OCI-LY1 (cell line): ENCODE measurements around the gene L3MBTL4.

ENCODE experiments used
- H2AFZ ChIP-seq: fragments of 200-600 bp; sonication (generic), shearing (Covaris generic); 2 replicates; pipeline ENCODE4 v1.6.0; 2014; ENCODE audit warnings: antibody characterized with exemption, mild to moderate bottlenecking, low read length
- H3F3A ChIP-seq: fragments of 200-600 bp; sonication (generic), shearing (Covaris generic); 2 replicates; pipeline ENCODE4 v1.6.0; 2014; ENCODE audit warnings: mild to moderate bottlenecking, antibody characterized with exemption, low read length, moderate library complexity; ENCODE audit not compliant: insufficient read depth
- H3K27ac ChIP-seq: fragments of 200-600 bp; sonication (generic); 2 replicates; pipeline ENCODE4 v1.5.1; 2014; ENCODE audit warnings: low read length, mixed run types, mild to moderate bottlenecking, low read depth; ENCODE audit not compliant: poor library complexity, severe bottlenecking
- H3K27me3 ChIP-seq: fragments of 200-600 bp; sonication (generic); 2 replicates; pipeline ENCODE4 v1.6.0; 2014; ENCODE audit warnings: antibody characterized with exemption, mild to moderate bottlenecking, low read length, moderate library complexity; ENCODE audit not compliant: insufficient read depth
- H3K36me3 ChIP-seq: fragments of 200-600 bp; sonication (generic); 2 replicates; pipeline ENCODE4 v1.6.1; 2014; ENCODE audit warnings: mild to moderate bottlenecking, antibody characterized with exemption, low read length, moderate library complexity, mixed read lengths; ENCODE audit not compliant: insufficient read depth
- H3K4me1 ChIP-seq: fragments of 200-600 bp; sonication (generic); 2 replicates; pipeline ENCODE4 v1.5.1; 2014; ENCODE audit warnings: mild to moderate bottlenecking, low read length, moderate library complexity; ENCODE audit not compliant: insufficient read depth, severe bottlenecking
- H3K4me2 ChIP-seq: fragments of 200-600 bp; sonication (generic), shearing (Covaris generic); 2 replicates; pipeline ENCODE4 v1.6.1; 2014; ENCODE audit warnings: low read length
- H3K4me3 ChIP-seq: fragments of 200-600 bp; sonication (generic); 2 replicates; pipeline ENCODE4 v1.5.1; 2014; ENCODE audit warnings: low read length, low read depth, mild to moderate bottlenecking, mixed read lengths; ENCODE audit not compliant: poor library complexity, severe bottlenecking
- H3K79me2 ChIP-seq: fragments of 200-600 bp; shearing (Covaris generic); 2 replicates; pipeline ENCODE4 v1.6.1; 2016; ENCODE audit warnings: mixed run types, low read length, mixed read lengths; ENCODE audit not compliant: insufficient read depth
- H3K9ac ChIP-seq: fragments of 200-600 bp; sonication (generic), shearing (Covaris generic); 2 replicates; pipeline ENCODE4 v1.6.1; 2014; ENCODE audit warnings: mild to moderate bottlenecking, low read length, mixed read lengths
- H3K9me2 ChIP-seq: fragments of 200-600 bp; sonication (generic), shearing (Covaris generic); 2 replicates; pipeline ENCODE4 v1.6.1; 2014; ENCODE audit warnings: low read depth, mild to moderate bottlenecking, low read length, mixed read lengths
- H3K9me3 ChIP-seq: fragments of 200-600 bp; shearing (Covaris generic); 2 replicates; pipeline ENCODE4 v1.6.1; 2014; ENCODE audit warnings: low read length, mixed read lengths
- H4K20me1 ChIP-seq: fragments of 200-600 bp; sonication (generic), shearing (Covaris generic); 2 replicates; pipeline ENCODE4 v1.6.0; 2016; ENCODE audit warnings: mild to moderate bottlenecking, low read length; ENCODE audit not compliant: insufficient read depth
- CTCF ChIP-seq: fragments of 200-600 bp; sonication (generic), shearing (Covaris generic); IDR thresholded peaks from 2 replicates; pipeline ENCODE4 v1.5.1; 2017; ENCODE audit warnings: mild to moderate bottlenecking, antibody characterized with exemption, low read length, moderate library complexity, mixed read lengths
- EZH2 ChIP-seq: fragments of 200-600 bp; sonication (generic), shearing (Covaris generic); IDR thresholded peaks from 2 replicates; pipeline ENCODE4 v1.8.0; 2017; ENCODE audit warnings: borderline replicate concordance, mixed run types, mild to moderate bottlenecking, antibody characterized with exemption, low read length, moderate library complexity, mixed read lengths

Gene L3MBTL4

DNA sequence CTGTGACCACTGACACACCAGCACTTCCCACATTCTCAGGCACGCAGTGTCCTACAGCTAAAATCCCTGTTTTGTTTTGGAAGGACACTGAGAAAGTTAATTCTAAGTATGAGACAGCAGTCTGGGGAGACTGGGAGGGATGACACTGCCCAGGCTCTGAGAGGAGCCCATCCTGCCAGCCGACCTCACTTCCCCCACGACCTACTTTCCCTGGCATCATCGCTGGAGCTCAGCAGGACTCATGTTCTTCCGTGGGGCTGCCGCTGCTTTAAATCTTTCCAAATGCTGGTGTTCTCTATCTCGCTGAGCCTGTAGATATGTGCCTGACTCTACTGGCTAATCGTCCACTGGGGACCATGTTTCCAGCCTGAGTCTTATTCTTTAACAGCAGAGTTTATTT is 450.6 kb downstream of the L3MBTL4 start:
- Histone ChIP-seq H3K9me2 (no peaks in the 10 kb centered on the region), H3K4me3 (no peak overlapping the region), H3F3A (no peaks in the 10 kb centered on the region), H3K9ac (no peak overlapping the region), H3K27ac (no peak overlapping the region), H3K27me3 (no peaks in the 10 kb centered on the region), H4K20me1 (no peaks in the 10 kb centered on the region), H2AFZ (no peak overlapping the region), H3K4me1 (no peaks in the 10 kb centered on the region), H3K79me2 (no peaks in the 10 kb centered on the region), H3K36me3 (no peaks in the 10 kb centered on the region), H3K4me2 (no peak overlapping the region), H3K9me3 (no peaks in the 10 kb centered on the region)
- TF ChIP-seq CTCF (no peak), EZH2 (no peak)

DNA sequence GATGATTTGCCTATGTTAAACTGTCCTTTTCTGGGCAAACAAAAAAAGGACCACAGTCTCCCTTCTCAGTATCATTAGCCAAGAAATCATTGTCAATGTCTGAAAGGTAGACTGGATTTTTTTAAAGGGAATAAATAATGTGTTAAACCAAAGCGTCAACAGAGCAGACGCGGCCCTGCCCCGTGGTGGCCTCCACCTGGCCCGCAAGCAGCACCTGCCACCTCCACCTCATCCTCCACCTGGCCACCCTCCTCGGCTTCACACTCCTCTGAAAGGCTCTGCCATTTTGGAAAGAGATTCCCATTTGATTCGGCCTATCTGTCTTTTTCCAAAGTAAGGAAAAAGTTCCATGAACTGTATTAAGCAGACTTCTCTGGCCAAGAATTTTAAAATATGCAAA is 451.4 kb downstream of the L3MBTL4 start:
- Histone ChIP-seq H3K9me3 (no peaks in the 10 kb centered on the region), H3K9ac (no peak overlapping the region), H3K4me1 (no peaks in the 10 kb centered on the region), H3F3A (no peaks in the 10 kb centered on the region), H3K36me3 (no peaks in the 10 kb centered on the region), H4K20me1 (no peaks in the 10 kb centered on the region), H3K4me3 (no peak overlapping the region), H3K4me2 (no peak overlapping the region), H3K9me2 (no peaks in the 10 kb centered on the region), H3K79me2 (no peaks in the 10 kb centered on the region), H3K27ac (no peak overlapping the region), H2AFZ (no peak overlapping the region), H3K27me3 (no peaks in the 10 kb centered on the region)
- TF ChIP-seq EZH2 = no peak
- TF ChIP-seq CTCF = no peak

- Histone ChIP-seq H2AFZ (no peak overlapping the region), H3K4me3 (no peak overlapping the region), H3K9me2 (no peaks in the 10 kb centered on the region), H3K4me2 (no peak overlapping the region), H3K36me3 (no peaks in the 10 kb centered on the region), H3K9me3 (no peaks in the 10 kb centered on the region), H3K27ac (no peak overlapping the region), H3F3A (no peaks in the 10 kb centered on the region), H4K20me1 (no peaks in the 10 kb centered on the region), H3K27me3 (no peaks in the 10 kb centered on the region), H3K4me1 (no peaks in the 10 kb centered on the region), H3K79me2 (no peaks in the 10 kb centered on the region), H3K9ac (no peak overlapping the region)
- TF ChIP-seq EZH2 (no peak), CTCF (no peak)
Observed at GRCh38 chr18:5962362-5962761, 452.3 kb downstream of the L3MBTL4 start.
